GM12865 (cell line): ENCODE measurements around the gene ARAP1.

Experiments
- DNase-seq: peaks from one replicate; pipeline ENCODE4 v3.0.0; 2010; ENCODE audit warnings: low read depth
- H3K4me3 ChIP-seq: 2 replicates; pipeline ENCODE4 v1.5.1; 2011; ENCODE audit warnings: mild to moderate bottlenecking, low read depth, low read length, control low read depth
- TF ChIP-seq, protein P1 (sequence below): IDR thresholded peaks from 2 replicates; pipeline ENCODE4 v1.5.1; 2011; ENCODE audit warnings: low read length, control low read depth, low read depth, inconsistent platforms; ENCODE audit not compliant: insufficient read depth; ENCODE audit errors: missing control alignments

The ARAP1 gene

DNA sequence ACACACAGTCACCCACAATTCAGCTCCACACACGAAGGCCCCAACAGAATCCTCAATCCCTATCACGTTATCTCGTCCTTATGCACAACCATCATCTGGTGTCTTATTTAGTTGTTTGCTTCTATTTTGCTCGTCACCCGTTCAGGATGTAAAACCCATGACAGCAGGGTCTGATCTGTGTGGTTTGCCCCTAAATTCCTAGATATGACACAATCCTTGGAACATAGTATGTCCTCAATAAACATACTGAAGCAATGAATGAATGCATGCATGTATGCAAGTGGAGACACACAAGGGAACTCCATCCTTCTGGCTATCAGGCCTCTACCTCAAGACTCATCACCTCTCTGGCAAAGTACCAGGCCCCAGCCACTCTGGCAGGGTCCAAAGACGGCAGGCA, 21.5 kb upstream of the ARAP1 start:
- H3K4me3 ChIP-seq, result no peak overlapping the region
- TF ChIP-seq, protein P1, sequence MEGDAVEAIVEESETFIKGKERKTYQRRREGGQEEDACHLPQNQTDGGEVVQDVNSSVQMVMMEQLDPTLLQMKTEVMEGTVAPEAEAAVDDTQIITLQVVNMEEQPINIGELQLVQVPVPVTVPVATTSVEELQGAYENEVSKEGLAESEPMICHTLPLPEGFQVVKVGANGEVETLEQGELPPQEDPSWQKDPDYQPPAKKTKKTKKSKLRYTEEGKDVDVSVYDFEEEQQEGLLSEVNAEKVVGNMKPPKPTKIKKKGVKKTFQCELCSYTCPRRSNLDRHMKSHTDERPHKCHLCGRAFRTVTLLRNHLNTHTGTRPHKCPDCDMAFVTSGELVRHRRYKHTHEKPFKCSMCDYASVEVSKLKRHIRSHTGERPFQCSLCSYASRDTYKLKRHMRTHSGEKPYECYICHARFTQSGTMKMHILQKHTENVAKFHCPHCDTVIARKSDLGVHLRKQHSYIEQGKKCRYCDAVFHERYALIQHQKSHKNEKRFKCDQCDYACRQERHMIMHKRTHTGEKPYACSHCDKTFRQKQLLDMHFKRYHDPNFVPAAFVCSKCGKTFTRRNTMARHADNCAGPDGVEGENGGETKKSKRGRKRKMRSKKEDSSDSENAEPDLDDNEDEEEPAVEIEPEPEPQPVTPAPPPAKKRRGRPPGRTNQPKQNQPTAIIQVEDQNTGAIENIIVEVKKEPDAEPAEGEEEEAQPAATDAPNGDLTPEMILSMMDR, result no peak
- no peak for DNase-seq

DNA sequence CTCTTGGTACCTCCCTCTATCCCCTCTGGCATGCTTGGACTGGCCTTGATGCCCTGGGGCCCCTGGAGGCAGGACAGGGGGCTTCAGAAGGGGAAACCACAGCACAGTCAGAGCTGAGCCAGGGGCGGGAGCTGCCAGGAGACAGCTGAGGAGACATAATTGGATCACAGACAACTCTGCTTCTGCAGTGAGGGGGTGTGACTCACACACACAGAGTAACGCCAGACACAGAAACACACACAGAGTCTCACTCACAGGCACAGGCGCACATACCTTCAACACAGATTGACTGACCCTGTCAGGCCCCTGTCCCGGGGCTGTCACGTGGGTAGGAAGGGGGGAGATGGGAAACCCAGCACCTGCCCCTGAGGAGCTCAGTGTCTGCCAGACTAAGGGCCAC, 21.1 kb upstream of the ARAP1 start:
- H3K4me3 ChIP-seq, result no peak overlapping the region
- DNase-seq, result no peak
- TF ChIP-seq, protein P1, result no peak

DNA sequence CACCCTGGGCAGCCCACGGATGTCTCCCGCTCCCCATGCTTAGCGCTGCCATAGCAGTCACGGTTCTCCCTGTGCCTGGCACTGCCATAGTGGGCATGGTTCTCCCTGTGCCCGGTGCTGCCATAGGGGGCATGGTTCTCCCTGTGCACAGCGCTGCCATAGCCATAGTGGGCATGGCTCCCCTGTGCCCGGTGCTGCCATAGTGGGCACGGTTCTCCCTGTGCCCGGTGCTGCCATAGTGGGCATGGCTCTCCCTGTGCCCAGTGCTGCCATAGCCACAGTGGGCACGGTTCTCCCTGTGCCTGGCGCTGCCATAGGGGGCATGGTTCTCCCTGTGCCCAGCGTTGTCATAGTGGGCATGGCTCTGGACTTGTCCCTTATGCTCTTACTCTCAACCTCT, 19.9 kb upstream of the ARAP1 start:
- DNase-seq, result no peak
- no peak overlapping the region for H3K4me3 ChIP-seq
- TF ChIP-seq, protein P1, result no peak

DNA sequence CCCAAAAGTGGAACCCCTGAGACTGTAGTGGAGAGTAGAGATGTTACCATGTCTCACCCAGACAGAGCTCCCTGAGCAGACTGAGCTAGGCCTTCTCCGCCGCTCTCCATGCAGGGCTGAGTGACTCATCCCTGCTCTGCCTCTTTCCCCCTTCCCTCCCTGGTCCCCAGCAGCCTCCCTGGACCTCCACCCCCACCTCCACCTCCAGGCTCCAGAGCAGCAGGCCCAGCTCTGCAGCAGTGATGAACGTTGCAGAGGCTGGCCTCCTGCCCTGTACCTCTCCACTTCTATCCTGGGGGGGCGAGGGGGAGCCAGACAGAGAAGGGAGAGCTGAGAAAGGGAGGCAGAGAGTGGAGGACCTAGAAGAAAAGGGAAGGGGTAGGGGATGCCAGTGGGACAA, 19.3 kb upstream of the ARAP1 start:
- no peak for DNase-seq
- no peak overlapping the region for H3K4me3 ChIP-seq
- TF ChIP-seq, protein P1, result no peak

DNA sequence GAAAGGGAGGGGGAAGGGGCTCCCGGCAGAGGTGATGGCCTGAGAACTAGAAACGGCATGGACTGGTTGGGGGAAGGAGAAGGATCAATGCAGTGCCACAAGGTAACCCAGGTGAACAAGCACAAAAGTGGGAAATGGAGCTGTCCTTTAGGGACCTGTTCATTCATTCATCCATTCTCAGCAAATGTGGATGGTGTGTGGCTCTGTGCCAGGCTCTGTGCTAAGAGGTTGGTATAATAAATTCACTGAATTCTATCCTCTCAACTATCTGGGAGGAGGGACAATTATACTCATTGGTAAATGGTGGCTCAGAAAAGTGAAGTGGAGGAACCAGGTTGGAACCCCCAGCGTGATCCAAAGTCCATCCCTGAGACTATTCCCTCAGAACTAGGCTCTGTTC, 18.6 kb upstream of the ARAP1 start:
- TF ChIP-seq, protein P1, result no peak
- no peak overlapping the region for H3K4me3 ChIP-seq
- DNase-seq, result no peak

DNA sequence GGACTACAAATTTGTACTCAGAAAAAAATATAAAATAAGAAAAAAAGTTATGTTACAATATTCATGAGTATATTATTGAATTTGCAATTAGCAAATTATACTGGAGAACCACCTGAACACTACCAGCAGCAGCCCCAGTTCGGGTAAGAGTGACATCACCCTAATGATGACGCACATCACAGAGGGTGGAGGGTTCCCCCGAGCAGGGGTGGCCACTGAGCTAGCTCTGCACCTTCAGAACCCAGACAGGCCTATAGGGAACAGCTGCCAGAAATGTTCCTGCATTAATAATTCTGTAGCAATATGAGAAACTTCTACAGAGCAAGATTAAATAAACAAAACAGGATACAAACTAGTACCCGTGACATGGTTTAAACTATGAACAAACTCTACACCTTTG, 17.5 kb upstream of the ARAP1 start:
- H3K4me3 ChIP-seq, result no peak overlapping the region
- TF ChIP-seq, protein P1, result no peak
- DNase-seq, result no peak

DNA sequence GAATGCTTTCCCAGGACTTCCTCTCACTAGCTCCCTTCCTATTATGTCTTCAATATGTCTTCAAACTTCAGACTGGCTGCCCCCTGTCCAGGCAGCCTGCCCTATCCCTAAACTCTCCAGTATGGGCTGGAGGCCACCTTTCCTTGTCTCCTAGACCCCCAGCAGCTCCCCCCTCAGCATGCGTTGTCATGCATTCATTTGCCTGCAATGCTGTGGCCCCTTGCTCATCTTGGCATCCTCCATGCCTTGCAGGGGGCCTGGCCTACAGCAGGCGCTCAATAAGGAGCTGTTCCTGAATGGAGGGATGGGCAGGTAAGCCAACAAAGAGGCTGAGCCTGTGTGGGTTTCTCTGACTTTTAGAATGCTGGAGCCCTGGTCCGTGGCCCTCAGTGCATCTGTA, 16.4 kb upstream of the ARAP1 start:
- no peak overlapping the region for H3K4me3 ChIP-seq
- DNase-seq, result no peak
- TF ChIP-seq, protein P1, result no peak
